Choroid plexus epithelial cell (primary cell): ENCODE data around the gene MVD.
A peak's percentile ranks its signal among the peaks of the same experiment; 100 is the strongest.

Experiments used
- DNase-seq: peaks from one replicate; pipeline ENCODE4 v3.0.0-alpha.2; 2010; ENCODE audit warnings: low read depth
- H3K4me3 ChIP-seq: 2 replicates; pipeline ENCODE4 v1.5.1; 2011; ENCODE audit warnings: low read depth, mild to moderate bottlenecking, control low read depth, low read length, moderate library complexity
- TF ChIP-seq, protein P1 (sequence below): conservative IDR thresholded peaks from 2 replicates; pipeline ENCODE4 v1.5.1; 2011; ENCODE audit warnings: low read depth, mild to moderate bottlenecking, control low read depth, inconsistent platforms, low read length, moderate library complexity

The MVD gene

DNA sequence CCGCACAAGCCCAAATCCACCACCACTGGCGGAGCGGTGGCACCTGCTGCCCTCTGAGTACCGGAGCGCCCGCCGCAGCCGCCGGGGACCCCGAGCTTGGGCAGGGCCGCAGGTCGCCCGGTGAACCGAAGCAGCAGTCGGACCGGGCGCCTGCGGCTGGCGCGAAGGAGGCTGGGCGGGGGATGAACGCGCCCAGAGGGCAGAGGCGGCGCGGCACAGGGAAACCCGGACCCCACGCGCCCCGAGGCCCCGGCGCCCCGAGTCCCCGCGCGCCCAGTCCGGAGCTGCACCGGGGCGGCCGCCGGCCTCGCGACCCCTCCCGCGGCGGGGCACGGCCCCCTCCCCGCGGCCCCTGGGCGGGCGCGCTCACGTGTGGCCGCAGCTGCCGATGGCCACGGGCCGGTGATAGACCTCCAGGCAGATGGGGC lies 42.9 kb upstream of the MVD start:
- no peak for DNase-seq
- TF ChIP-seq, protein P1, sequence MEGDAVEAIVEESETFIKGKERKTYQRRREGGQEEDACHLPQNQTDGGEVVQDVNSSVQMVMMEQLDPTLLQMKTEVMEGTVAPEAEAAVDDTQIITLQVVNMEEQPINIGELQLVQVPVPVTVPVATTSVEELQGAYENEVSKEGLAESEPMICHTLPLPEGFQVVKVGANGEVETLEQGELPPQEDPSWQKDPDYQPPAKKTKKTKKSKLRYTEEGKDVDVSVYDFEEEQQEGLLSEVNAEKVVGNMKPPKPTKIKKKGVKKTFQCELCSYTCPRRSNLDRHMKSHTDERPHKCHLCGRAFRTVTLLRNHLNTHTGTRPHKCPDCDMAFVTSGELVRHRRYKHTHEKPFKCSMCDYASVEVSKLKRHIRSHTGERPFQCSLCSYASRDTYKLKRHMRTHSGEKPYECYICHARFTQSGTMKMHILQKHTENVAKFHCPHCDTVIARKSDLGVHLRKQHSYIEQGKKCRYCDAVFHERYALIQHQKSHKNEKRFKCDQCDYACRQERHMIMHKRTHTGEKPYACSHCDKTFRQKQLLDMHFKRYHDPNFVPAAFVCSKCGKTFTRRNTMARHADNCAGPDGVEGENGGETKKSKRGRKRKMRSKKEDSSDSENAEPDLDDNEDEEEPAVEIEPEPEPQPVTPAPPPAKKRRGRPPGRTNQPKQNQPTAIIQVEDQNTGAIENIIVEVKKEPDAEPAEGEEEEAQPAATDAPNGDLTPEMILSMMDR = no peak
- peak overlapping the region; percentile 96 for H3K4me3 ChIP-seq

GRCh38 chr16:88705076-88705684 lies 42.3 kb upstream of the MVD start:
- TF ChIP-seq, protein P1 = no peak
- peak overlapping the region; percentile 96 for H3K4me3 ChIP-seq
- peak; percentile 47 for DNase-seq

DNA sequence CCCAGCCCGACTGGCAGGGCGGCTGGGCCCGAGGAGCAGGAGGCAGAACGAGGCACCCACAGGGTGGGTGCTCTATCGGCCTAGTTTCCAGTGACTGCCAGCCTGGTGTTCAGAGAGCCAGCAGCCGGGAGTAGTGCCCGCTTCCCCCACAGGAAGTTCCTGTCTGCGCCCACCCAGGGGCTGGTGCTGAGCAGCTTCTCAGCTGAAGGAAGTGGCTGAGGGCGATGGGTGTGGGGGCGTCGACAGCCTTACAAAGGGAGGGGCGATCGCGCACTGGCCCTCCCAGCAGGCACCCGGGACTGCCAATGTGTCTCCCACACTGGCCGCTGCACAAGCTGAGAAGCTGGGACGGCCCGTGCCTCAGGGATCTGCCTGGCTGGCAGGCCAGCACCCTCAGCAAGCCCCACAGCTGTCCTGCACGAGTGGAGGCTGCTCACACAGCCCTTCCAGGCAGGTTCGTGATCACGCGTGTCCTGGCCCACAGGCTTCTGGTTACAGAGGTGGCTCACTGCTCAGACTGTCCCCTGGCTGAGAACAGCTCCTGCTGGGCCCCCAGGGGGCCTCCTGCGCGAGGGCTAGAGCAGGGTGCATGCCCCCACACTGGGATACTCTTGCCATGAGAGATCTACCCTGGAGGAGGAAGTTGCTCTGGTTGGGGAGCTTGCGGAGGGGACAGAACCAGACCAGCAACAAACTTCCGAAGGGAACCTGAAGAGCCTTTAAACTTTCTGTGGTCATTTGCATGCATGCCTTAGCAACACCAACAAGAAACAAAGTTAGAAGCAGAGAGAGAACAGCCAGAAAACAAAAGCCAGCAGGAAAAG lies 40.8 kb upstream of the MVD start:
- H3K4me3 ChIP-seq = peak overlapping the region; percentile 1
- DNase-seq = no peak

DNA sequence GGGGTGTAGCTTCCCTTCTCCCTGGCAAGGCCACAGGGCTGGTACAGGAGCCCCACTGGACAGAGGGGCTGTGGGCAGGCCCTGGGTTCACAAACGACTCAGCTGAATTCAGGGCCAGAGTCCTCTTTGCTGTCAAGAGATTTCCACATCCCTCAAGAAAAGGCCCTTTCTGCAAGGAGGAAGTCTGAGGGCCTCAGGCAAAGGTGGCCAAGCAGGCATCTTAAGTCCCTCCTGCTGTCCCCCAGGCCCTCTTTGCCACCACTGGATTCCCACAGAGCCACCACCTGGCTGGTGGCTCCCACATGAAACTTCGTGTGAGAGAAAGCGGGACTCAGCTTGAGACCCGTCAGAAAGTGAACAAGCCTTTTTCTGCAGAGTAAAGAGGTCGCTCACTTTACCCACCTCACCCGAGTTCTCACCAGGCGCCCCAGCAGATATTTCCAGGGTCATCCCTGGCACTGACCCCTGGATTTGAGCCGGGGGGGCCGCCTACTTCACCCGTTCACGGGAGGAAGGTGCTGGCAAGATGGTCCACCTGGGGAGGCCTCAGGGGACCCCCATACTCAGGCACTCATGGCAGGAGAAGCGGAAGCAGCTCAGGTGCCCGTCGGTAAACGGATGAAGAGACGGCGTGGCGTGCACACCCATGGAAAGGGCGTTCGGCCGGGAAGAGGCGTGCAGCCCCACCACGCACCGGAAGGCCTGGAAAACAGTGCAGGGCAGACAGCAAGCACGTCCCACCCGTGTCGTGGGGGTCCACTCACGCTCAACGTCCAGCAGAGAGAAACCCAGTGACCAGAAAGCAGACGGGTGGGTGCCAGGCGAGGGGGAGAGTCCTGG lies 39.7 kb upstream of the MVD start:
- H3K4me3 ChIP-seq = no peak overlapping the region
- TF ChIP-seq, protein P1 = no peak

More for the DNA sequence above, 40.8 kb upstream of the MVD start:
- TF ChIP-seq, protein P1 = no peak

DNA sequence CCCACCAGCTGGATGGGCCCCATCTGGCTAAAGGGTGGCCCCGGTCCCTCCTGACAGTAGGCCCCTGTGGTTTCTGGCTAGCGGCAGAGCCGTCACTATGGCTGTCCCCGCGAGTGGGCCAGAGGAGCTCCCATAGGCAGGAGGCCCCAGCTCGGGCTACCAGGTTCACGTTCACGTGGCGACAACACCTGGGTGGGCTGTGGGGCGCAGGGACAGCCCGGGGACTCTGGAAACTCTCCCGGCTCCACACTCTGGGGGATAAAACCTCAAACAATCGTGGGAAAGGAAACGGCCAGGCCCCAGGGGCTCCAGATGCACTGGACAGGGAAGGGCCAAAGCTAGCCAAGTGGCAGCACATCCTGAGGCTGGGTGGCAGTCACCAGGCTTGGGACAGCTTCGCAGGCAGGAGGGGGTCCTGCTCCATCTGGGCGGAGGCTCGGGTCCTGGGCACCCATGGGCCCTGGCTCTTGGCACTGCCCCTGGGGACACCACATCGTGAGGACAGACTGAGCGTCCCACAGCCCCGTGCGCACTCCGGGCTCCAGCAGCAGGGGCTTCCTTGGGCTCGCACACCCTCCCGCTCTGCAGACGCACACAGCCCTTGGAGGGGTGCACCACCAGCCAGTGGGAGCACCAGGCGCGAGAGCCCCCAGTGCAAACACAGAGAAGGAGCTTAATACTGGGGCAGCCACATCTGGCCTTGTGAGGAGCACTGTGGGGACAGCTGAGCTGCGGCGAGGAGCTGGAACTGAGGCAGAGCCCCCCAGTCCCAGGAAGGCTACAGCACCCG lies 38.9 kb upstream of the MVD start:
- TF ChIP-seq, protein P1 = no peak
- no peak for DNase-seq
- no peak overlapping the region for H3K4me3 ChIP-seq

More for the DNA sequence above, 39.7 kb upstream of the MVD start:
- no peak for DNase-seq
